Measurements from ENCODE around the gene C20orf96.

The C20orf96 gene

DNA sequence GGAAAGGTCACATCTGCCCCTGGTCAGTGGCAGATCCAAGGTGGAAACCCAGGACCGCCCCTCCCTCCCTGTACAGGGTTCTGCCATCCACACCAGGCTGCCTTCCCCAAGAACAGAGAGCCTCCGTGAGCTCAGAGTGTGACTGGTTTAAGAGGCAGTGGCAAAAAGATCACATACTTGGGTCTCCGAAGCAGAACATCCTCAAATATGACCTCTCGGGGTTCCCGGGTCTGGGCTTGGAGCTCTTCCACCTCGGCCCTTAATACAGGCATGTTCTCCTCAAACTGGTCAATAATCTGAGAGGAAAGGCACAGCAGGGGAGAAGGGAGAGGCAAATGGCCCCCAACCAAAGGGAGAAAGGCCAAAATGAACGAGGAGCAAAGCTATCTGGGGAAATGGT is 14.8 kb downstream of the C20orf96 start:
- Histone ChIP-seq H3K36me3 (ENCODE audit: insufficient read depth) (no peaks in the 10 kb centered on the region), H3K4me1 (ENCODE audit: low read depth, poor library complexity, severe bottlenecking) (no peaks in the 10 kb centered on the region), H3K79me2 (ENCODE audit: insufficient read depth, low read depth) (no peaks in the 10 kb centered on the region), H4K20me1 (ENCODE audit: insufficient read depth) (no peaks in the 10 kb centered on the region), H3K4me2 (no peak overlapping the region), H2AFZ (ENCODE audit: low read depth) (no peak overlapping the region), H3K4me3 (IDR thresholded peaks at IDR 0.05; ENCODE audit: insufficient read depth, low read depth, low read length) (no peak overlapping the region), H3K27me3 (ENCODE audit: insufficient read depth, low read depth) (no peaks in the 10 kb centered on the region), H3K9ac (no peak overlapping the region), H3K27ac (no peak overlapping the region)
- no peak for TF ChIP-seq CTCF (conservative IDR thresholded peaks at IDR 0.05; ENCODE audit: low read depth, low read length)

GRCh38 chr20:273884-274283 is 16.7 kb downstream of the C20orf96 start:
- Histone ChIP-seq H3K36me3 (ENCODE audit: insufficient read depth) (no peaks in the 10 kb centered on the region), H3K27me3 (ENCODE audit: insufficient read depth, low read depth) (no peaks in the 10 kb centered on the region)
- TF ChIP-seq CTCF (conservative IDR thresholded peaks at IDR 0.05; ENCODE audit: low read depth, low read length) = no peak

DNA sequence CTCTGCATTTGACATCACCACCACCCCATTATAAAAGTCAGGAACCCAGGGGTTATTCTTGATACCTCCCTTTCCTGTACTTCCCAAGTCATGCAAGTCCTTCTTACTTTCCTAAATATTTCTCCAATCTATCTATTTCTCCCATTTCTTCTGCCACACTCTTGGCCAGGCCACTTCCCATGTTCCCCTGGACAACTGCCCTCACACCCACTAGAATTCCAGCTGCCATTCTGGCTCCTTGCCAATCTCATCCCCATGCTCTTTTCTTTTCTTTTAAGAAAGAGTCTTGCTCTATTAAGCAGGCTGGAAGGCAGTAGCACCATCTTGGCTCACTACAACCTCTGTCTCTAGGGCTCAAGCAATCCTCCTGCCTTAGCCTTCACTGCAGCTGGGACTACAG is 17.8 kb downstream of the C20orf96 start:
- no peak for TF ChIP-seq CTCF (conservative IDR thresholded peaks at IDR 0.05; ENCODE audit: low read depth, low read length)
- Histone ChIP-seq H2AFZ (ENCODE audit: low read depth) (no peak overlapping the region), H3K27me3 (ENCODE audit: insufficient read depth, low read depth) (no peaks in the 10 kb centered on the region), H3K27ac (no peak overlapping the region), H3K4me3 (IDR thresholded peaks at IDR 0.05; ENCODE audit: insufficient read depth, low read depth, low read length) (no peak overlapping the region), H3K4me1 (ENCODE audit: low read depth, poor library complexity, severe bottlenecking) (no peaks in the 10 kb centered on the region), H3K79me2 (ENCODE audit: insufficient read depth, low read depth) (no peaks in the 10 kb centered on the region), H3K36me3 (ENCODE audit: insufficient read depth) (no peaks in the 10 kb centered on the region), H3K9ac (no peak overlapping the region), H4K20me1 (ENCODE audit: insufficient read depth) (no peaks in the 10 kb centered on the region), H3K4me2 (no peak overlapping the region)

More at GRCh38 chr20:273884-274283, 16.7 kb downstream of the C20orf96 start:
- no peak overlapping the region for H3K4me2 ChIP-seq
- H3K9ac ChIP-seq = no peak overlapping the region
- H2AFZ ChIP-seq (ENCODE audit: low read depth) = no peak overlapping the region
- H3K27ac ChIP-seq = no peak overlapping the region
- no peak overlapping the region for H3K4me3 ChIP-seq (IDR thresholded peaks at IDR 0.05; ENCODE audit: insufficient read depth, low read depth, low read length)
- H4K20me1 ChIP-seq (ENCODE audit: insufficient read depth) = no peaks in the 10 kb centered on the region
- no peaks in the 10 kb centered on the region for H3K4me1 ChIP-seq (ENCODE audit: low read depth, poor library complexity, severe bottlenecking)
- H3K79me2 ChIP-seq (ENCODE audit: insufficient read depth, low read depth) = no peaks in the 10 kb centered on the region

DNA sequence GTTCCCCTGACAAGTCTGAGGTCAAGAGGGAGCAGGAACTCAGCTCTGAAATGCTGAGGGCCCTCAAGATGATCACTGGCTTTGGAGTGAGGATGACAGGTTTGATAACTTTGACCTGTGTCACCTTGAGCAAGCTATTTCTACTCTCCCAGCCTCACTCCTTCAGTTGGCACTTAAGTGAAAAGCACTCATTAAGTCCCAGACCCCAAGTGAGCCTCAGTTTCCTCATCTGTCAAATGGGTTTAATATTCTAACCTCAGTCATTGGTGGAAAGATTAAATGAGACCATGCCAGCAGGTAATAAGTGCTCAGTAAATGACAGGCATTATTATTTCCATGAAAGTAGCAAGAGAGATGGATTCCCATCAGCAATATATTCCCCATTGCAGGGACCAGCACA is 19.0 kb downstream of the C20orf96 start:
- no peak overlapping the region for H3K4me2 ChIP-seq
- no peak overlapping the region for H3K4me3 ChIP-seq (IDR thresholded peaks at IDR 0.05; ENCODE audit: insufficient read depth, low read depth, low read length)
- no peak overlapping the region for H3K27ac ChIP-seq
- no peaks in the 10 kb centered on the region for H3K79me2 ChIP-seq (ENCODE audit: insufficient read depth, low read depth)
- H4K20me1 ChIP-seq (ENCODE audit: insufficient read depth) = no peaks in the 10 kb centered on the region
- no peak overlapping the region for H2AFZ ChIP-seq (ENCODE audit: low read depth)
- H3K27me3 ChIP-seq (ENCODE audit: insufficient read depth, low read depth) = no peaks in the 10 kb centered on the region
- TF ChIP-seq CTCF (conservative IDR thresholded peaks at IDR 0.05; ENCODE audit: low read depth, low read length) = no peak
- no peak overlapping the region for H3K9ac ChIP-seq
- H3K36me3 ChIP-seq (ENCODE audit: insufficient read depth) = no peaks in the 10 kb centered on the region
- no peaks in the 10 kb centered on the region for H3K4me1 ChIP-seq (ENCODE audit: low read depth, poor library complexity, severe bottlenecking)
